Kidney (tissue), 14 donors: ENCODE results near the gene MYT1. TPM values are rescaled to one million over a fixed set of nuclear protein-coding genes. Genes with fewer than 3 reads are reported as not detected.

Experiments
- DNase-seq, 5 donors: peaks; one replicate each; pipeline ENCODE4 v3.0.0-alpha.2; 2013 to 2020
- FAIRE-seq: peaks from 2 replicates; lab custom pipeline; 2012; peaks lifted over from hg19 to GRCh38; lab: Jason Lieb, UNC
- H3K27ac ChIP-seq, 2 donors: one replicate each; pipeline ENCODE4 v1.7.0; 2013; ENCODE audit warnings: low read depth in 2 of 2, low read length in 2 of 2, inconsistent platforms in 1 of 2
- H3K27me3 ChIP-seq: one replicate; pipeline ENCODE4 v1.7.1; 2013; ENCODE audit warnings: low read length, inconsistent platforms; ENCODE audit not compliant: control insufficient read depth, insufficient read depth
- H3K36me3 ChIP-seq, 3 donors: one replicate each; pipeline versions ENCODE4 v1.7.0 to v1.7.1; 2013; ENCODE audit warnings: low read length in 3 of 3, control low read depth in 1 of 3, inconsistent platforms in 1 of 3; ENCODE audit not compliant: insufficient read depth in 3 of 3, control insufficient read depth in 2 of 3
- H3K4me1 ChIP-seq, 3 donors: one replicate each; pipeline versions ENCODE4 v1.7.0 to v1.7.1; 2013; ENCODE audit warnings: low read length in 3 of 3, inconsistent platforms in 1 of 3, low read depth in 1 of 3; ENCODE audit not compliant: control insufficient read depth in 2 of 3, insufficient read depth in 2 of 3
- H3K4me3 ChIP-seq, 3 donors: one replicate each; pipeline versions ENCODE4 v1.7.0 to v1.8.1; 2013; ENCODE audit warnings: low read length in 3 of 3, control low read depth in 1 of 3, inconsistent platforms in 1 of 3
- H3K9ac ChIP-seq, 3 donors: one replicate each; pipeline versions ENCODE4 v1.7.0 to v1.7.1; 2013; ENCODE audit warnings: low read length in 3 of 3, control low read depth in 1 of 3, inconsistent platforms in 1 of 3
- H3K9me3 ChIP-seq, 3 donors: one replicate each; pipeline versions ENCODE4 v1.7.0 to v1.7.1; 2013; ENCODE audit warnings: low read length in 3 of 3, control low read depth in 1 of 3, inconsistent platforms in 1 of 3; ENCODE audit not compliant: control insufficient read depth in 2 of 3, insufficient read depth in 1 of 3
- intact Hi-C: fragments of 100-400 bp; cut with DNase I; formaldehyde crosslinking; loops from one replicate; pipeline ENCODE4 v1.11.1; 2022
- polyA plus RNA-seq: library from polyadenylated mRNA; stranded (reverse); fragments of 350-450 nt; fragmentation: Illumina TruSeq; extraction: RNeasy Lipid Tissue Mini Kit (QIAGEN cat#74804); gene quantifications from one replicate; pipeline ENCODE4 v1.2.3, GENCODE V29; 2014; ENCODE audit warnings: low read depth, low replicate concordance; ENCODE audit not compliant: insufficient read depth
- total RNA-seq: library from RNA; stranded (reverse); fragmentation: NEBNext Ultra II Directional; extraction: Animal tissue kit (Norgen Biotek cat#: 25700); gene quantifications from one replicate; pipeline ENCODE4 v1.2.1, GENCODE V29; 2021
- TF ChIP-seq, protein P1 (sequence below): IDR thresholded peaks from 3 replicates; pipeline ENCODE4 v1.5.1; 2012; ENCODE audit warnings: mild to moderate bottlenecking, moderate library complexity, borderline replicate concordance; ENCODE audit not compliant: insufficient read depth; ENCODE audit errors: extremely low read depth
- donor health status: control.
- donor health status: control.
- donor health status: control.
- donor health status: control.
- donor health status: control.
- donor health status: DM: yes; HTN: yes; CAD: no.
- donor health status: Normal renal cell carcinoma (clear cell type).

MYT1 gene
- total and polyA plus RNA-seq, 2 donors from 2014 or later: not detected

DNA sequence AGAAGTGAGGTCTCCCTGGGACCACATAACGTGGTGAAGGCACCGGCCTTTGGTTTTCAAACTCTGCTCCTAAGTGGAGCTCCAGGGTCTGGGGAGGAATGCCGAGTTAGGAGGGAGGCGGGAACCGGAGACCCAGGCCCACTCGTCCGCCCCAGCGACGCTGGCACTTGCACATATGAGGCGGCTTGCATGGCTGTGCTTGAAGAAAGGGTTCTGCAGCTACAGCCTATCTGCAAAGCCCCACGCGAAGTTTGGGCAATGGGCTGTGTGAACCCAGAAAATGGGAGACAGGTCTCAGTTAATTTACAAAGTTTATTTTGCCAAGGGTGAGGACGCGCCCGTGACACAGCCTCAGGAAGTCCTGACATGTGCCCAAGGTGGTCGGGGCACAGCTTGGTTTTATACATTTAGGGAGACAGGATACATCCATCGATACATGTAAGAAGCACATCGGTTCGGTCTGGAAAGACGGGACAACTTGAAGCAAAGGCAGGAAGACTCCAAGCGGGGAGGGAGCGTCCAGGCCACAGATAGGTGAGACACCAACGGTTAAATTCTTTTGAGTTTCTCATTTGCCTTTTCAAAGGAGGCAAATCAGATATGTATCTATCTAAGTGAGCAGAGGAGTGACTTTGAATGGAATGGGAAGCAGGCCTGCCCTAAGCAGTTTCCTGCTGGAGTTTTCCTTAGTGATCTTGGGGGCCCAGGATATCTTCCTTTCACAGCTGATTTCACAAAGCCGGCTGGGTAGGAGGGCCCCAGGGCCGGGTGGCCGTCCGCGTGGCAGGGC lies 90.5 kb downstream of the MYT1 start:
- DNase-seq (no peak), FAIRE-seq (no peak)
- Histone ChIP-seq H3K27ac (peak overlapping the region; percentile 67 to 91), H3K36me3 (no peaks in the 10 kb centered on the region), H3K9me3 (no peaks in the 10 kb centered on the region), H3K4me3 (peak overlapping the region in 2 of 3 donors; percentile 64 to 67), H3K4me1 (peaks cover 0 to 16% (median 16%) of the 10 kb centered on the region in 3 donors), H3K9ac (peak overlapping the region in 2 of 3 donors; percentile 65 to 69), H3K27me3 (no peaks in the 10 kb centered on the region)
- TF ChIP-seq, protein P1, sequence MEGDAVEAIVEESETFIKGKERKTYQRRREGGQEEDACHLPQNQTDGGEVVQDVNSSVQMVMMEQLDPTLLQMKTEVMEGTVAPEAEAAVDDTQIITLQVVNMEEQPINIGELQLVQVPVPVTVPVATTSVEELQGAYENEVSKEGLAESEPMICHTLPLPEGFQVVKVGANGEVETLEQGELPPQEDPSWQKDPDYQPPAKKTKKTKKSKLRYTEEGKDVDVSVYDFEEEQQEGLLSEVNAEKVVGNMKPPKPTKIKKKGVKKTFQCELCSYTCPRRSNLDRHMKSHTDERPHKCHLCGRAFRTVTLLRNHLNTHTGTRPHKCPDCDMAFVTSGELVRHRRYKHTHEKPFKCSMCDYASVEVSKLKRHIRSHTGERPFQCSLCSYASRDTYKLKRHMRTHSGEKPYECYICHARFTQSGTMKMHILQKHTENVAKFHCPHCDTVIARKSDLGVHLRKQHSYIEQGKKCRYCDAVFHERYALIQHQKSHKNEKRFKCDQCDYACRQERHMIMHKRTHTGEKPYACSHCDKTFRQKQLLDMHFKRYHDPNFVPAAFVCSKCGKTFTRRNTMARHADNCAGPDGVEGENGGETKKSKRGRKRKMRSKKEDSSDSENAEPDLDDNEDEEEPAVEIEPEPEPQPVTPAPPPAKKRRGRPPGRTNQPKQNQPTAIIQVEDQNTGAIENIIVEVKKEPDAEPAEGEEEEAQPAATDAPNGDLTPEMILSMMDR: no peak
- intact Hi-C loops: no loop called here

DNA sequence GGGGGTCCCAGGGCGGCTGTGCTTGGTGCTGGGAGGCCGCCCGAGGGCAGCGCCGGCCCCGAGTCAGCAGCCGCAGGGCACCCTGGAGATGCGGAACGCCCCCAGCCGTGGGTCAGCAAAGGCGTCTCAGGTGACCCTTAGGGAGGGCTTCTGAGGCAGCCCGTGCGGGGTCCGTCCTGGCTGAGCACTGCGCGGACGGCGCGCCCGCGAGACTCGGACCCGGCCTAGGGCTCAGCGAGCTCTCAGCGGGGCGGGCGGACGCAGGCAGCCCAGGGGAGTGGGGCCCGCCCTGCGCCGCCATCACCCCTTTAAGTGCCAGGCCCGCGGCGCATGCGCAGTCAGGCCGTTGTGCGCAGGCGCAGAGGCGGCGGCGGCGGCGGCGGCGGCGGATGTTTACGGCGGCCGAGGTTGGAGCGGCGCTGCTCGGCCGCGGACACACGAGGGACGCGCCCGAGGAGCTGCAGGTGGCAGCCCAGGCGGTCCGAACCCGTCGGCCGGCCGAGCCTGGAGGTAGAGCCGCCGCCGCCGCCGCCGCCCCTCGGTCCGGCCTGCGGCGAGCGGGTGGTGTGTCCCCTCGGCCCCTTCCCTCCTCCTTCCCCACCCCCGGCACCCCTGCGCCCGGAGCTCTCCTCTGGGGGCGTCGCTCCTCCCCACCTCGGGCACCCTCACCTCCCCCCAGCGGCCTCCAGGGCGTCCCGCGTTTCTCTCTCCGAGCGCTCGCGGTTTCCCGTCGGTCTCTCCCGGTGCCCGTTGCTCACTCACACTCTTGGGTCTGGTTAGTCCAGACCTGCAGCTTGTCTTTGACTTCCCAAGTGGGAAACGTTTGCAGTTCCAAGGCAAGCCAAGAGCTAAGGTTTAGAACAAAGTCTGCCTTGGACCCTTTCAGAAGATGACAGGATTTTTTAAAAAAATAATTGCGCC lies 91.4 kb downstream of the MYT1 start, which contains the start of gene PCMTD2:
Gene PCMTD2, plus strand, starts transcription at position 388 of the 921 bp plus-strand sequence. CDS start 4,218 bp downstream, outside the sequence.
- intact Hi-C loops: no loop called here
- Histone ChIP-seq H3K9me3 (no peaks in the 10 kb centered on the region), H3K36me3 (no peaks in the 10 kb centered on the region), H3K4me3 (peak within 1 kb of the TSS; percentile 82 to 88 (median 84)), H3K9ac (peak within 1 kb of the TSS; percentile 57 to 73 (median 69)), H3K4me1 (peaks cover 0 to 23% (median 22%) of the 10 kb centered on the region in 3 donors), H3K27ac (peak within 1 kb of the TSS; percentile 67 to 91), H3K27me3 (no peaks in the 10 kb centered on the region)
- DNase-seq (peak; percentile 89 to 95 (median 93)), FAIRE-seq (no peak)
- TF ChIP-seq, protein P1: no peak

DNA sequence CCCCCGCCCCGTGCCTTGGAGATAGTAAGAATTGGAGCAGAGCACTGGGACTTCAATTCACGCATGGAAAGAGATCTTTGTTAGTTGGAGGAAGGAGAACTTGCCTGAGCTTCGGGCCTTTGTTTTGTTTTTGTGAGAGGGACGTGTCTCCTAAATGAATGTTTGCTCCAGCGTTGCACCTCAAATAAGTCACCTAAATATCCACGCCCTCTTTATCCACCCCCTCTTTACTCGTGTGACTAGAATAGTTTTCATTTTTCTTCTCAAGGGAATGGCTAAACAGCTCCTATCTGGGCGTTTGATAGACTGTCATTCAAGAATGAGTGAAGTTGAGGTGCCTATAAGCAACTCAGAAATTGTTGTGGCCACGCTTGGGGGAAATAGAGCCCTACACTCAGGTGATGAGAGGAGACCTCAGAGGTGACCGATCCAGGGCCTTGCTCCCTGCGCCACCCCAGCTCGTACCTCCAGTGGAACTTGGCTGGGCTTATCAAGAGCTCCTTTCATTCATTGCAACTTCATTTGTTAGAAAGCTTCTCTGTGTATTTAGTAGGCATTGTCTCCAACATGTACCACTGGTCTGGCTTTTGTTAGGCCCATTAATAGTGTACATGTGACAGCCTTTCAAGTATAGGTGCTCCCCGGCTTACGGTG lies 92.2 kb downstream of the MYT1 start:
- Histone ChIP-seq H3K27me3 (no peaks in the 10 kb centered on the region), H3K9ac (peak overlapping the region; percentile 57 to 73 (median 58)), H3K9me3 (no peaks in the 10 kb centered on the region), H3K4me3 (peak overlapping the region; percentile 82 to 88 (median 84)), H3K36me3 (no peaks in the 10 kb centered on the region), H3K4me1 (peaks cover 0 to 24% (median 22%) of the 10 kb centered on the region in 3 donors), H3K27ac (peak overlapping the region; percentile 67 to 69)
- DNase-seq (peak in 2 of 5 donors; percentile 7 to 10), FAIRE-seq (no peak)
- TF ChIP-seq, protein P1: no peak
- intact Hi-C loops: no loop called here
